GM18498 (cell line): Measurements from ENCODE around the gene SYTL3.

Experiments
- ATAC-seq: cut with Tn5 transposase; IDR thresholded peaks from one replicate; pipeline ENCODE4 v1.9.1; 2021; ENCODE audit warnings: mild to moderate bottlenecking, moderate library complexity; ENCODE audit not compliant: unreplicated experiment

SYTL3 gene

GRCh38 chr6:158717341-158718330, 67.8 kb downstream of the SYTL3 start:
- ATAC-seq: peak; percentile 65

GRCh38 chr6:158718461-158719046, 68.7 kb downstream of the SYTL3 start:
- ATAC-seq: no peak

- ATAC-seq: no peak
Measured at GRCh38 chr6:158722176-158722729, 72.4 kb downstream of the SYTL3 start.

DNA sequence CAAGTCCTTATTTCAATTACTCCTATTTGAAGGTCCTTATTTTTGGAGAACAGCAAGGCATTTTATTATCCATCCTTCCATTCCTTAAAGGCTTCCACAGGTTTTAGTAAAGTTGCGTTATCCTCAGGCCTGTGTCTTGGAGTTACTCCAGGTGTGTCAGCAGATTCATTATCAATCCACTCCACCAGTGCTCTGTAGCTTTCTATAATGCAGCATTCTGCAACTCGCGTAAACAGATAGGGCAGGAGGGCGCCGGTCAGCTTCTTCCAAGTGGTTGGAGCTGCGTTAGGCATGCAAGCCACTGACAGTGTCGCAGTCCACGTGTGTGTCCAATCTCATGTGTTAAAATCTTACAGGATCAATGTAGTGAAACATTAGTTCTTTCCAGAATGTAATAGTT, 75.8 kb downstream of the SYTL3 start:
- no peak for ATAC-seq

DNA sequence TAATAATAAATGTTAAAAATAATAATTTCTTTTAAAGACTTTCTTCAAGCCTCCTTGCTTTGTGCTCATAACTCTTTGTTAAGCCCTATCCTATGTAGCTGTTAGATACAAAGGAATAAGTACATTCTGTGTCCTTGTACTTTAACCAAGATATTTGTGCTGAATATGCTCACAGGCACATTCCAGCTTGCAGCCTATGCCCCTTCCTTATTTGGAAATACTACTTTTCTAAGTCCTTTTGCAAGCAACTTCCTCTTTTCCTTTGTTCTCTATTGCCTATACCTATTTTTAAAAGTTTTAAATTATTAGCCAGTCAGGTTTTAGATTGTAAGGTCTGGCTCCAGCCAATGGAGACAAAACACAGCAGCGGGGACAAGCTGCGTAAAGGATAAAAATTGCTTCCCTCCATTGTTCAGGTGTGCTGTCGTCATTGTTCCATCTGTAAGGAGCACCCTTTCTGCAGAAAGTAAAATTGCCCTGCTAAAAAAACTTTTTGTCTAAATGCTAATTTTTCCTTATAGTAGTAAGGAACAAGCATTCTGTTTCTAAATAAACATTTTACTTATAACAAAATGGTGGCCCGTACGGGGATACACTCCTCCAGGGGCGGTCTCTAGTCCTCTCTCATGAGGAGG, 80.2 kb downstream of the SYTL3 start:
- ATAC-seq: no peak

- ATAC-seq: no peak
Measured at GRCh38 chr6:158730541-158730907, 80.7 kb downstream of the SYTL3 start.

DNA sequence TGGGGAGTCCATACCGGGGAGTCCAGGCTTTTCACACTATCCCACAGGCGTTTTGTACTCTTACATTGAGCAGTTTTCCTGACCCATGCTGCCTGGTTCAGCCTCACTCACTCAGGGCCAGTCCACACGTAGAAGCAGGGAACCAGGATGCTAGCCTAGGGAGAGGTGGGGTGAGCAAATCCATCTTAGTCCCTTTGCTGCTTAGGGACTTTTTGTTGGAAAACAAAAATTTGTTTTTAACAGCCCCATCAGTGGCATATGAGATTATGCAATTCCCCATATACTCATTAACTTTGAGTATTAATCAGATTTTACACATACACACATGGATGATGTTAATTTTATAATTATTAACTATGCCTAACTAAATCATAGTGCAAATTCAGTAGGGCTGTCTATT, 85.2 kb downstream of the SYTL3 start:
- ATAC-seq: no peak

- ATAC-seq: no peak
Measured at GRCh38 chr6:158737082-158737709, 87.3 kb downstream of the SYTL3 start.

DNA sequence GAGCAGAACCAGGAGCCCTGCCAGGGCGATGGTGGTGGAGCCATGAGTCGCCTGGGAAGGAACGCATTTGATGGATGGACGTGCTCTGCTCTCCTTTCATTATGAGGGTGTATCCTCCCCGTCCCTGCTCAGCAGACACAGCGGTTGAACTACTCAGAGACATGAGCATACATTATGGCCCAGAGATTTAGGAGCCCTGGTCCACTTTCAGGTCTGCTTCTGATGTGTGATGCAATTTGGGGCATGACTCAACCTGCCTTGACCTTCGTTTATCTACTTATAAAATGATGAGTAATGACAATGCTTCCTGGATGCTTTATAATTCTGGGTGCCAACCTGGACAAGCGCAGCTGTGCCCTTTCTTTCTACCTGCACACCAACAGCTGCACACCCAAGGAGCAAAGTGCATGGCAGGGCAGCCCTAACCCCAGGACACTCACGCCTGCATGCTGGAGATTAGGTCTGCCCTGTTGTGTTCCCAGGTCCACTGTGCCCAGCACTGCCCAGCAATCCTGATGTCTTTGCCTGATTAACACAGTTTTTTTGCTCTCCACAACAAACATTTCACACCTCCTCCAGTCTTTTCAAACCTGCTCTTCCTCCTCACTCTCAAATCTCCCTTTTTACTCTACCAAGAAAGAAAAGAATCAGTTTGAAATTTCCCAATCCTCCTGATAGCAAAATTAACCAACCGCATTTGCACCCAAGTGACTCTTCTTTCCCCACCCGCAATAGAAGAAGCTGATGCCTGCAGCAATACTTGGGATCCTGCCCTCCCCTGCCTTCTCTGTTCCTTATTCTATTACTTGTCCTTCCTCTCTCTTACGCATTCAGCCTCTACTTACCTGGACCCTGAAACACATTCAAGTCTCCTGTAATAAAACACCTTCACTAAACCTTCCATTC, 88.1 kb downstream of the SYTL3 start:
- no peak for ATAC-seq

DNA sequence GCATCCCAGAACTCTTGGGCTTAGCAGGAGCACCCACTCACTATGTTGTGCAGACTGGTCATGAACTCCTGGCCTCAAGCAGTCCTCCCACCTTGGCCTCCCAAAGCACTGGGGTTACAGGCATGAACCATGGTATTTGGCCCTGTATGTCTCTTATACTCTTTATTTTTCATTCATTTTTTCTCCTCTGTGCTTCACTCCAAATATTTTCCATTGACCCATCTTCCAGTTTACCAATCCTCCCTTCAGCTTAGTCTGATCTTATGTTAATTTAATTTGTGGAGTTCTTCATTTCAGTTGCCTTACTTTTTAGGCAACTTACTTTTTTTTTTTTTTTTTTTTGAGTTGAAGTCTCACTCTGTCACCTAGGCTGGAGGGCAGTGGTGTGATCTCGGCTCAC, 89.8 kb downstream of the SYTL3 start:
- ATAC-seq: no peak

GRCh38 chr6:158743033-158743651, 93.3 kb downstream of the SYTL3 start:
- ATAC-seq: no peak

- no peak for ATAC-seq
Measured at GRCh38 chr6:158744986-158745430, 95.2 kb downstream of the SYTL3 start.

DNA sequence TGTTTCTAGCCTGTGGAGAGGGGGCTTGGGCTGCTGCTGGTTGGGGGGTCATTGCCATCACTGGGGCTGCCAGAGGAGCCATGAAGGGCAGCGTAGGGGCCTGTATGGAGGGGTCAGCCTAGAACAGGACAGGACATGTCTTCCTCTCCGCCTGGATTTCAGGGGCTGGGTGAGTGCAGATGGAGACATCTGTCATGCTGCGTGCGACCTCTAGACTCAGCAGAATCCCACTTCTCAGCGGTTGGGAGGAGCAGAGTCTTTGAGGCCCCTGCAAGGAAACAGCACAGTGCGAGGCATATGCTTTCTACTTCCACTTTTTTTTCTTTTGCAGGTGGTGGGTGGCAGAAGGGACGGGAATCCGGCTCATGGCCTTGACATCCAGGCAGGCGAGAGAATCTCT, 101.4 kb downstream of the SYTL3 start:
- ATAC-seq: no peak

- no peak for ATAC-seq
Measured at GRCh38 chr6:158751921-158752320, 102.1 kb downstream of the SYTL3 start.

GRCh38 chr6:158752613-158753012, 102.8 kb downstream of the SYTL3 start:
- ATAC-seq: no peak

DNA sequence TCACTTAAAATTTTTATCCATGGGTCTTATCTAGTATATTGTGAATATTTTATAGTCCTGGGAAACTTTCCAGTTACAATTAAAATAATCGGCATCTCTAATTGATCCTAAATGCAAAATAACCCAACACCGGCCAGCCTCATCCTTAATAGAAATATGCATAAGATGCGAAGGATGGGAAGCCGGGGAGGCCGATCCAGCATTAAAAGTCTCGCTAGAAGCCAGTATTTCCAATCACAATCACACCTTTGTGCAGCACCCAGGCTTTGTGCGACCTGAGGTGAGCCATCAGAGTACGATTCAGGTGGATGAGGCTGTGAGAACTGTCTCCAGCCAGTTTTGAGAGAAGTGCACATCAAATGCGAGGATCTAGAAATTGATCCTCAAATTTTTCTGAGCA, 104.0 kb downstream of the SYTL3 start:
- ATAC-seq: no peak

- ATAC-seq: no peak
Measured at GRCh38 chr6:158754738-158755137, 104.9 kb downstream of the SYTL3 start.

DNA sequence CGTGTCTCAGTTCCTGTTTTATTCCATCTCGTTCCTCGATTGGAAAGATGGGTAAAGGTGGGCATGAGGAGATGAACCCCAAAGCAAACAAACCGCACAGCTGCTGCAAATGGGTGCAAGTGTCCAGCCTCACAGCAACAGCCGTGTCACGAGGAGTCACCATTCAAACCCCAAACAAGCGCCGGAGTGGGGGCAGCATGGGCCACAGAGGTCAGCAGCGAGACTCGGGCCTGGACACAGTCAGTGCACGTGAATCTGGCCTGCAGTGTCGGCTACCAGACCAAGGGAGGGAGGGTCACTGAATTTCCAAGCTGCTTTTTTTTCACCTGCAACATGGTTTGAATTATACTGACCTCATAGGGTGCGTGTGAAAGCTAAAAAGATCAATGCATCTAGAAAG, 105.8 kb downstream of the SYTL3 start:
- no peak for ATAC-seq

GRCh38 chr6:158756126-158756525, 106.3 kb downstream of the SYTL3 start:
- ATAC-seq: no peak
